Limb (tissue), 2 donors: ENCODE data around the gene GARRE1.
A peak's percentile ranks its signal among the peaks of the same experiment; 100 is the strongest.
"Not testable (repeated sequence)": the region's sequence is repeated elsewhere in the genome, so short reads cannot be mapped to it uniquely, and the experiment has no call there.

Experiments
- DNase-seq, 2 donors: peaks; one replicate each; pipeline ENCODE4 v3.0.0-alpha.2; 2016; ENCODE audit errors: extremely low spot score in 2 of 2

The GARRE1 gene

DNA sequence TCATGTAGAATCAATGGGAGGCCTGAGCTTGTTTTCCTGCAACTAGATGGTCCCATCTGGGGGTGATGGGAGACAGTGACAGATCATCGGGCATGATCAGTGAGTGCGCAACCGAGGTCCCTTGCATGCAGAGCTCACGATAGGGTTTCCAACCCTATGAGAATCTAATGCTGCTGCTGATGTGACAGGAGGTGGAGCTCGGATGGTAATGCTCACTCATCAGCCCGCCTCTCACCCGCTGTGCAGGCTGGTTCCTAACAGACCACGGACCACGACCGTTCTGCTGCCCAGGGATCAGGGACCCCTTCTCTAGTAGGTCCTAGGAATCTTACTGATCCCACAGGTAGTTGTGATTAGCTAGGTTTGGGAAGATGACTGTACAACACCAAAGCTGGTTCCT, 23.5 kb upstream of the GARRE1 start:
- no peak for DNase-seq

DNA sequence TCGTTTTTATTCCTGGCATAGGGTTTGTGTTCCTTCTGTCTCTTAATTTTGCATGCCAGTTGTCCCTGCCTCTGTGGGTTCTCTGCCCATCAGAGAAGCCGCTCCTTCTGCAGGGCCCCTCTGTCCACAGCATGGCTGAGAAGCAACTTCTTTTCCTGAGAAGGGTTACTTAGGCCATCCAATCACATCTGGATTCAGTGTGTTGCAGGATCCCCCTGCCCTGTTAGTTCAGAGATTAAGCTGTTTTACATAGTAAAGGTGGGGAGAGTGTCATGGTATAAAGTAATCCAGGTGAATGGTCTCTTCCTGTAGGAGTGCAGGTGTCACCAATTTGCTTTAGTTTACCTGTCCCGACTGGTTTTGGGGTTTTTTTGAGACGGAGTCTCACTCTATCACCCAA, 22.9 kb upstream of the GARRE1 start:
- DNase-seq, result no peak

DNA sequence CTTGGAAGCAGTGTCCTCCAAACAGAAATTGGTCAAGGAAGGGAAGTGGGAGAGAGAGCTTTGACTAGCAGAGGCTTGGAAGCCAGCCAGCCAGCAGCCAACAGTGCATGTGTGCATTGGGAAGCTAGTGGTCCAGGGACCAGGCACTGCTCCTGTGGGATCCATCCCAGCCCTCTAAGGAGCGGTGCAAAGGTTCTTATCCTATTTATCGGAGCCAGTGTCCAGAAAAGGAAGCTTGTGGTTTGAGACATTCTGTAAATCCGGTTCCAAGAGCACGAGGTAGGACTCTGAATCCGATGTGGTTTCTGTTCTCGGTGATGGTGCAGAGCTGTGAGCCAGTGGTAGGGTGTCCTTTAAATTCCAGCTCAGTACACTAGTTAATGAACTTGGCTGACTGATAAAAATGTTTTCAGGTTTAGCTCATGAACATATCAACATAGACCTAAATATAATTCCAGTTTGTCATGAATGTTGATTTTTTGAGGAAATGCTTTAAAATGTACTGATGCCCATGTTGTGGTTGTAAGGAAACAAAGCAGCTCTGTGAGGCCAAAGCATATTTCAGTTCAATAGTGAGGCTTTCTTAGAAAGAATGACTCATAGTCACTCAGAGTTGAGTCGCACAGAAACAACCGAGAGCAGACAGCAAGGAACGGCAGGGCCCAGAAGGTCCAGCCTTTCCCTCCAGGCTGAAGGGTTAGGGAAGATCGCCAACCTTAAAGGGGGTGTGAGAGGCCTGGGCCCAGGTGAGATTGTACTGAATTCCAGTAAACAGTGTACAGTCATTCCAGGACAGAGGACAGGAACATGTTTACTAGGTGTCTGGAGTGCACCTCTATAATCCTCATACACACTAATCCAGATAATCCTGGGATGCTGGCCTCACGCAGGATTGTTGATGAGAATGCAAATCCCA, 21.5 kb upstream of the GARRE1 start:
- peak in 1 of 2 donors; percentile 38 for DNase-seq

DNA sequence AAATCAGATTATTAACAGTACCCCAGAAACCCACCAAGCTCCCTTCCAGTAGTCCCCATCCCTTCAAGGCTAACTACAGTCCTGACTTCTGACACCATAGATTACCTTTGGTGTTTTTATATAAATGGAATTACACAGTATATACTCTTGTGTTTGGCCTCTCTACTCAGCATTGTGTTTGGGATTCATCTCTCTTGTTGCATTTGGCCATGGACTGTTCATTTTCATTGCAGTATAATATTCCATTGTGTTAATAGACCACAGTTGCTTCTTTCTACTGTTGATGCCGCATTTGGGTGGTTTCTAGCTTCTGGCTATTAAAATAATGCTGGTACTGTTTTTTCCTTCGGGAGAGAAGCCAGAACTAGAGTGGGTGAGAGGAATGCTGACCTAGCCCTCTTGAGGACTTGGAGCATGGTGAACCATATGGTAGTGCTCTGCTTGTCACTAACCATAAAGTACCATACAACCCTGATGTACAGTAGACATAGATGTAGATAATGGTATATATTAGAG, 18.9 kb upstream of the GARRE1 start:
- DNase-seq, result no peak

DNA sequence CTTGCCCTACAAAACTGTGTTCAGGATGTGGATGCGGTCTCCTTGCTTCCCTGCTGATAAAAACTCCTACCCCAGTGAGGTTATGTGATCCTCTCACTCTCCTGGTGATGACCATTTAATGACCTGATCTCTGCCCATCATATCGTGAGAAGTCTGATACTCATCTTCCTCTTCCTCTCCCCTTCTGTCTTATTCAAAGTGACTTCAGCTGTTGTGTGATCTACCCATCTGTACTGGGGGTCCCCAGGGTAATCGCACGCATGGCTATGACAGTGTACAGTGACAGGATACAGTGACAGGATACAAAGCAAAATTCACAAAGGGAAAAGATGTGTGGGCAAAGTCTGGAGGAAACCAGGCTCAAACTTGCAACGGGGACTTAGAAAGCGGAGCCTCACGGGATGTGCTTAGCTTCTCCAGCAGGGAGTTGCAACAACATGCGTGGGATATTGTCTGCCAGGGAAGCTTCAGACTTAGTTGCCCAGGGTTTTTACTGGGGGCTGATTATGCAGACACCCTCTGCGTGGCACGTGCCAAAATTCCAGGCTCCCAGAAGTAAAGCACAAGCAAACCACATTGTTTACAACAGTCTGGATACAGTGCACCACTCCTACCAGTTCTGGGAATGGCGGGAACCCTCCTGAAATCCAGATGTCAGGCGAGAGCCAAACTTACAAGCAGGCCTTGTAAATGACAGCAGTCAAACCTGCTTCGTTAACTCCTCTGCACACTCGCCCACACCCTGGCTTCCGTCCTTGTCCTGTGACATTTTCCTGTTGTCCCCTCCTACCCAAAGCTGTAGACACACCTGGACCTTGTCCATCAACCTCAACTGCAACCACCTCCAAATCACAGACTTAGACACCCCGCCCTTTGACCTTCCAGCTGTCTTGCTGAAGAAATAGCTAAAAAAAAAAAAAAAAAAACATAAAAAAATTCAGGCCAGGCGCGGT, 18.0 kb upstream of the GARRE1 start:
- no peak for DNase-seq

DNA sequence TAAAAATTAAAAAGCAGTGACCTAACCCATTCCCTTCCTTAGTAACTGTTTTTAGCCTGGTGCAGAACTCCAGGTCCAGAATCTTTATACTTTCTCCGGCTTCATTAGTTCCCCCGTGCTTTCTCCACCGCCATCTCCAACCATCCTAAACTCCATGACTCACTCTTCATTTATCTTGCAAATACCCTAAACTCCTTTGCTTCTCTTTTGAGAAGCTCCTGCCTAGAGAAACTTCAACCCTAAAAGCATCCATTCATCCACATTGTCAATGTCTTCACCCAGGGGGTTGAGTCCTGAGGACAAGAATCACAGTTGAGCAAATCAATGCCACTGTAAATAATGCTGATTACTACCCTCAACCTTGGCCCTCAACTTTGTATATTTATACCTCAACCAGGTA, 17.1 kb upstream of the GARRE1 start:
- no peak for DNase-seq

DNA sequence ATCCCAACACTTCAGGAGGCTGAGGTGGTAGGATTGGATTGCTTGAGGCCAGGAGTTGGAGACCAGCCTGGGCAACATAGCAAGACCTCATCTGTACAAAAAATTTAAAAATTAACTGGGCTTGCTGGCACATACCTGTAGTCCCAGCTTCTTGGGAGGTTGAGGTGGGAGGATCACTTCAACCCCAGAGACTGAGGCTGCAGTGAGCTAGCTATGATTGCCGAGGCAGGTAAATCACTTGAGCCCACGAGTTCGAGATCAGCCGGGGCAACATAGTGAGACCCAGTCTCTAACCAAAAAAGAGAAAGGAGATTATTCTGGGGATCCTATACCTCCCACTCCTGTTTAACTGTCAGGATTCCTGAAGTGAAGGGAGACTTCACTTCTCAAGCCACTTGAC, 16.4 kb upstream of the GARRE1 start:
- no peak for DNase-seq

DNA sequence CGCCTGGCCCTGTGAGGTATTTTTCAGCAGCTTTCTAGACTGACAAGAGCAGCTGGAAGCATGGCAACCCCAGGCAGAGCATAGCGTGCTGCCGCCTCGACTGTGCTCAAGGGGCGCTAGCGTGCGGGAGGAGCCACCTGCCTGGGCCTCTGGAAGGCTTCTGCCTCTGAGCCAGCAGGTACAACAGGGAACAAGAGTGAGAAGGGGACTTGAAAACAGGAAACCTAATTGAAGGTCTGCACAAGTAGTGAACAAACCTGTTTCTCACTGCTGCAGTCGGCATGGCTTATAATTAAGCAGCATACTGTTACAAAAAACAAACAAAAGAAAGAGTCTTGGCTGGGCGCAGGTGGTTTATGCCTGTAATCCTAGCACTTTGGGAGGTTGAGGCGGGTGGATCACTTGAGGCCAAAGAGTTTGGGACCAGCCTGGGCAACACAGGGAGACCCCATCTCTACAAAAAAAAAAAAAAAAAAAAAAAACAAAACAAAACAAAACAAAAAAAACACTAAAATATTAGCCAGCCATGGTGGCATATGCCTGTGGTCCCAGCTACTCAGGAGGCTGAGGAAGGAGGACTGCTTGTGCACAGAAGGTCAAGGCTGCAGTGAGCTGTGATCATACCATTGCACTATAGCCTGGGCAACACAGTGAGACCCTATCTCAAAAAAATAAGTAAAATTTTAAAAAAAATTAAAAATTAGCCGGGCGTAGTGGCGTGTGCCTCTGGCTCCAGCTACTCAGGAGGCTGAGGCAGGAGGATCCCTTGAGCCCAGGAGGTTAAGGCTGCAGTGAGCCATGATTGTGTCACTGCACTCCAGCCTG, 12.6 kb upstream of the GARRE1 start:
- peak in 1 of 2 donors; percentile 55 for DNase-seq

DNA sequence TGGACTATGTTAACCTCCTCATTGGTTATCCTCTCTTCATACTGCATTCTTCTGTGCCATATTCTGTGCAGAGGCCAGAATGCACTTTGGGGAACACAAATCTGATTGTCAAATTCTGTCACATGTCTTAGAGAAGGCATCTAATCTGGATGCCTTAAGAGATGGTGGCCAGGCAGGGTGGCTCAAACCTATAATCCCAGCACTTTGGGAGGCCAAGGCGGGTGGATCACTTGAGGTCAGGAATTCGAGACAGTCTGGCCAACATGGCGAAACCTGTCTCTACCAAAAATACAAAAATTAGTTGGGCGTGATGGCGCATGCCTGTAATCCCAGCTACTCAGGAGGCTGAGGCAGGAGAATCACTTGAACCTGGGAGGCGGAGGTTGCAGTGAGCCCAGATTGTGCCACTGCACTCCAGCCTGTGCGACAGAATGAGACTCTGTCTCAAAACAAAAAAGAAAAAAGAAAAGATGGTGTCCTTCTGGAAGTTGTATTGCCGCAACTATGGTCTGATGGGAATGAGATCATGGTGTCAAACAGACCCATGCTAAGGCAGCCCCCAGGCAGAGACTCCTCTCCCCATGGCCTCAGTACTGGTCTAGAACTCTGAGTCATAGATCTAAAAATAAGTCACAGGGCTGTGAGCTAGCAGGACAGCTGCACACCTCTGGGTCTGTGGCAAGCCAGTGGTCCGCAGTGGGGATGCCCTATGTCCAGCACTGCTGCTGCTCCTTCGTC, 11.0 kb upstream of the GARRE1 start:
- not testable (repeated sequence) for DNase-seq

DNA sequence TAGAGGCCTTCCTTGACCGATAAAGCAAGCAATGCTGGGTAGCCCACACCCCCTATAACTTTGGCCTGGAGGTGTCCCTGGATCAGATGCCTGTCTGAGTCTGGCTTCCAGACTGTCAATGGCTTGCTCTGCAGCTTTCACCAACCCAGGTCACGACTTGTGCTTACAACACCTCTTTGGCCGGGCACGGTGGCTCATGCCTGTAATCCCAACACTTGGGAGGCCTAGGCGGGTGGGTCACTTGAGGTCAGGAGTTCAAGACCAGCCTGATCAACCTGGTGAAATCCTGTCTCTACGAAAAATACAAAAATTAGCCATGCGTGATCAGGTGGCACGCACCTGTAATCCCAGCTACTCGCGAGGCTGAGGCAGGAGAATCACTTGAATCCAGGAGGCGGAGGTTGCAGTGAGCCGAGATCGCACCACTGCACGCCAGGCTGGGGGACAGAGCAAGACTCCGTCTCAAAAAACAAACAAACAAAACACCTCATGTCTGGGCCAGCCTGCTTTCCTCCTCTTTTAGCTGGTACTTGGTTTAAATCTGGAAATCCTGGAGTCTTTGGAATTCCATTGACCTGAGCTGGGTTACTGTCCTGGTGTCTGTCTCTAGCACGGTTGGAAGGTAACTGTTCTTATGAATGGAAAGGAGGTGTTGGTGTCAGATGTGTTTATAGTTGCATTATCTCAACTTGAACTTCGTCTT, 10.3 kb upstream of the GARRE1 start:
- no peak for DNase-seq

DNA sequence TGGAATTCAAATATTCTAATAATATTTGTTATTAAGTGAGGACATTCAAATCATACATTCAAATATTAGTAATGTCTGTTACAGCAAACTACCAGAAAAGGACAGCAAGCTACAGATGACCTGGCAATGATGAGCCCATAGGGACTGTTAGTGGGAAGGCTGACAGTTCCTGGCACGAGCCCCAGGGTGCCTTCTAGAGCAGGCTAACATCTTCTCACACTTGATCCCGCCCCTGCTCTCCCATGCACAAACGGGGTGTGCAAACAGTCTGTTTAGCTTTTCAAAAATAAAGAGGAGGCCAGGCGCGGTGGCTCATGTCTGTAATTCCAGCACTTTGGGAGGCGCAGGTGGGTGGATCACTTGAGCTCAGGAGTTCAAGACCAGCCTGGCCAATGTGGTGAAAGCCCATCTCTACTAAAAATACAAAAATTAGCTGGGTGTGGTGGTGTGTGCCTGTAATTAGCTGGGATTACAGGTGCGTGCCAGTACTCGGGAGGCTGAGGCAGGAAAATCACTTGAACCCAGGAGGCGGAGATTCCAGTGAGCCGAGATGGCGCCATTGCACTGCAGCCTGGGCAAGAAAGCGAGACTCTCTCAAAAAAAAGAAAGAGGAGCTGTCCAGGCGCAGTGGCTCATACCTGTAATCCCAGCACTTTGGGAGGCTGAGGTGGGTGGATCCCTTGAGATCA, 9.6 kb upstream of the GARRE1 start:
- DNase-seq, result no peak

DNA sequence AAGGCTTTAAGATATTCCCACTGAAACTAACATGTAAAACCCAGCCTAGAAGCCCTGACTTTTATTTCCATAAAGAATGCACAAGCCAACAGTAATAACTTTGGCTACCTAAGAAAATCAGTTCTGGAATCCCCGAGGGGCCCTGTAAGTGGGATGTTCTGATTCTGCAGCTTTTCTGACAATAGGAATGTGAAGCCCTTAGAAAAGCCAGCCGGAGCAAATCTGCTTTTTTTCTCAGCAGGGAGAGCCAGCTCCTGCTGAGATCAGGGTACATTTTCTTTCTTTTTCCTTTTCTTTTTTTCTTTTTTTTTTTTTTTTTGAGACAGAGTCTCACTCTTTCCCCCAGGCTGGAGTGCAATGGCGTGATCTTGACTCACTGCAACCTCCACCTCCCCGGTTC, 8.0 kb upstream of the GARRE1 start:
- no peak for DNase-seq

DNA sequence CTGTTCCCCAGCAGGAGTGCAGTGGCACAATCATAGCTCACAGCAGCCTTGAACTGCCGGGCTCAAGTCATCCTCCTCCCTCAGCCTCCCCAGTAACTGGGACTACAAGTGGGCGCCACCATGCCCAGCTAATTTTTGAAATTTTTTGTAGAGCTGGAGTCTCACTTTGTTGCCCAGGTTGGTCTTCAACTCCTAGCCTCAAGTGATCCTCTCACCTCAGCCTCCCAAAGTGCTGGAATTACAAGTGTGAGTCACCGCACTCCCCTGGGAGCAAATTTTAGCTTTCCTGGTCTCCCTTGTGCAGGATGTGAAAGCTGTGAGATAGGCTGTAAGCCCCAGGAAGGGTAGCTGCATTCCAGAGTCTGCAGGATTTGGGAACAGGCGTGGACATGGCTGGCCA, 5.4 kb upstream of the GARRE1 start:
- DNase-seq, result no peak

DNA sequence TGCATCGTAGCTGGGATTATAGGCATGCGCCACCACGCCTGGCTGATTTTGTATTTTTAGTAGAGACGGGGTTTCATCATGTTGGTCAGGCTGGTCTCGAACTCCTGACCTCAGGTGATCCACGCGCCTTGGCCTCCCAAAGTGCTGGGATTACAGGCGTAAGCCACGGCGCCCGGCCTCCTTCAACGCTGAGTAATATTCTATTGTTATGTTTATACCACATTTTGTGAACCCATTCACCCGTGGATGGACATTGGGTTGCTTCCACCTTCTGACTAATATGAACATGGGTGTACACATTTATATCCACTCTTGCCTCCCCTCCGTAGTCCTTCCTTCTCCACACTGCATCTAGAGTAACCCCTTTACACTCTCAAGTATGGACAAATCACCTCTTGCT, 1.2 kb upstream of the GARRE1 start:
- not testable (repeated sequence) for DNase-seq

DNA sequence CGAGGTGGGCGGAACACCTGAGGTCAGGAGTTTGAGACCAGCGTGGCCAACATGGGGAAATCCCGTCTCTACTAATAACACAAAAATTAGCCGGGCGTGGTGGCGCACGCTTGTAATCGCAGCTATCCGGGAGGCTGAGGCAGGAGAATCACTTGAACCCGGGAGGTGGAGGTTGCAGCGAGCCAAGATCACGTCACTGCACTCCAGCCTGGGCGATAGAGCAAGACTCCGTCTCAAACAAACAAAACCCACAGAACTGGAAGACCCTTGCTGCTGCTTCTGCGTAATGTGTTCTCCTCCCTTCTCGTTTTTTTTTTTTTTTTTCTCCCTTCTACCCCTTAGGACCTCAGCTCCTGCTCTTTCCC, 691 bp upstream of the GARRE1 start:
- DNase-seq, result not testable (repeated sequence)

DNA sequence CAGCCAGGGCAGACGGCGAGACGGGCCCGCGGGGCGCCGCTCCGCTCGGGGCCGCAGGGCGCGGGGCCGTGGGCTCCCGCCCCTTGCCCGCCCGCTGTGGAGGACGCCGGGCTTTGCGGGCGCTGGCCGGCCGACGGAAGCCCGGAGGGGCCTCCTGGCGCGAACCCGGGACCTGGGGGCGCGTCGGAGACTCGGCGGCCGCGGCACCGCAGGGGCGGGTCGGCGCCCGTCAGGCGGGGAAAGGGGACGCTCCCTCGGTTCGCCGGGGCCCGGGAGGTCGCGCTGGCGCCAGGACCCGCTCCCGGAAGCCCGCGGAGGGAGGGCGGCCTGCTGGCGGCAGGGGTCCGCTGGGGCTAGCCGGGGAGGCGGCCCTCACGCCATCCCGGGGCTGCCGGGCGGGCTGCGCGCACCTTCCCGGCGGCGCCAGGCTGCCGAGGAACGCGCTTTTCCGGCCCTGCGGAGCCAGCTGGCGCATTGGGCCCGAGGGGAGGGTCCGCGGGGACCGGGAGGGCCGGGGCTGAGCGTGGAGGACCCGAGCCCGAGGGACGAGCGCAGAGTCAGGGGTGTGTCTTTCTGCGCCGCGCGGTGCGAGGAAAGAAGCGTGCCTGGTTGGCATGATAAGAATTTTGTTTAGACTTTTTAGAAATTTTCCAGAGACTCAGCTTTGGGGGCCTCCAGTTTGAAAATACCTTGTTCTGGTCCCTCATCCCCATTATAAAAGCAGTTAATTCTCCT, 511 bp downstream of the GARRE1 start:
- DNase-seq, result no peak

DNA sequence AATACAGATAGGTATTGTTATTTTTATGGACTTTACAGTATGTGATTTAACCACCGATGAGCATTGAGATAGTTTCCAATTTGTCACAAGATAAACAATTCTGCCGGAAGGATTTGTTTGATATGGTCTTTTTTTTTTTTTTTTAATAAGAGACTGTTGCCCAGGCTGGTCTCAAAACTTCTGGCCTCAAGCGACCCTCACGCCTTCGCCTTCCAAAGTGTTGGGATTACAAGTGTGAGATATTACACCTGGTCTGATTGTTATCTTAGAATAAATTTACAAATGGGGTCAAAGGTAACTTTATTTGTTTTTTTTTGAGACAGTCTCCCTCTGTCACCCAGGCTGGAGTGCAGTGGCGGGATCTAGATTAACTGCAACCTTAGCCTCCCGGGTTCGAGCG, 1.2 kb downstream of the GARRE1 start:
- DNase-seq, result no peak

DNA sequence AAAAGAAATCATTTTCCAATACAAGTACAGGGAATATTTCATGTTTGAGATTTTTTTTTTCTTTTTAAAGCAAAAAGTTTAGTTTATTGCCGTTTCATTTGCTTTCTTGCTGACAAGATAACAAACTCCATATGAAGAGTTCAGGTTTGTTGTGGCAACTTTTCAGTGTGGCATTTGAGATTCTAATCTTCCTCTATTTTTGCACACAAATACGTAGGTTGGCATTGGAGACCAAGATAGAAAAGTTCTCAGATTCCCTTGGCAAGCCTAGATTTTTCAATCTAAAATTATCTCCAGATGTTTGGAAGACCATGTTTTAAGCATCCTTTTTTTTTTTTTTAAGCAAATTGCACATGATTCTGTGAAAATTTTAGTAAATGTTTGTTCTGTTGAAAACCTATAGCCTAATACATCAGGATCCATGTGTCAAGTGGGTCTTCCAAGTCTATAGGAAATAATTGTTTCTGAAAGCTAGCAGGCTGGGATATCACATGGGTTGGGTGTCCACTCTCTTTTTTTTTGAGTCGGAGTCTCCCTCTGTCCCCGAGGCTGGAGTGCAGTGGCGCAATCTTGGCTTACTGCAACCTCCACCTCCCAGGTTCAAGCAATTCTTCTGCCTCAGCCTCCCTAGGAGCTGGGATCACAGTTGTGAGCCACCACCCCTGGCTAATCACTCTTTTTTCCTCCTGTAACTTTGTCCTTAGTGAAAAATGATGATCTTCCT, 2.6 kb downstream of the GARRE1 start:
- no peak for DNase-seq
